Germinal center (tissue), 1 donor: Measurements from ENCODE around the gene NDUFA5.
A peak's percentile ranks its signal among the peaks of the same experiment; 100 is the strongest.

ENCODE experiments used
- DNase-seq: peaks from one replicate; pipeline ENCODE4 v3.0.0; 2012; ENCODE audit warnings: mixed read lengths, low spot score

Gene NDUFA5

GRCh38 chr7:123502201-123502600 is 55.4 kb downstream of the NDUFA5 start:
- no peak for DNase-seq

- DNase-seq, result no peak
Measured at GRCh38 chr7:123500878-123501489, 56.6 kb downstream of the NDUFA5 start.

GRCh38 chr7:123499211-123499970 is 58.2 kb downstream of the NDUFA5 start:
- no peak for DNase-seq

- no peak for DNase-seq
Measured at GRCh38 chr7:123498601-123499000, 59.0 kb downstream of the NDUFA5 start.

- DNase-seq, result no peak
Measured at GRCh38 chr7:123498031-123498430, 59.6 kb downstream of the NDUFA5 start.

- DNase-seq, result peak; percentile 27
Measured at GRCh38 chr7:123494193-123494796, 63.3 kb downstream of the NDUFA5 start.

GRCh38 chr7:123492485-123492884 is 65.1 kb downstream of the NDUFA5 start:
- no peak for DNase-seq
